ENCODE measurements around the gene USP14. TPM values are rescaled to one million over a fixed set of nuclear protein-coding genes. Genes with fewer than 3 reads are reported as not detected.

USP14 gene
- total and polyA plus RNA-seq, 2 of the 8 experiments (the other 6 are each of a cell fraction or from before 2014, with no cell fraction given): 14.8 to 91.1 TPM

GRCh38 chr18:179499-179898, 21.1 kb downstream of the USP14 start:
- H3K79me2 ChIP-seq (ENCODE audit: control insufficient read depth in 1 of 2, insufficient read depth in 2 of 2, low read length in 2 of 2): peaks cover 0 to 35% of the 10 kb centered on the region in 2 experiments; a peak in 2 of 4 replicates
- H3K4ac ChIP-seq (replicated peaks; ENCODE audit: insufficient read length, low read depth, low read length): no peak overlapping the region
- no peak overlapping the region for H4K8ac ChIP-seq (ENCODE audit: extremely low read depth, insufficient read depth, low read length)
- H4K20me1 ChIP-seq (replicated peaks in 1 of 2; ENCODE audit: control insufficient read depth in 1 of 2, insufficient read depth in 2 of 2, low read length in 2 of 2): peaks cover 0 to 2% of the 10 kb centered on the region in 2 experiments
- peaks cover 2 to 34% (median 11%) of the 10 kb centered on the region in 4 experiments; a peak in 5 of 8 replicates for H3K36me3 ChIP-seq (ENCODE audit: control insufficient read depth in 2 of 4, insufficient read depth in 4 of 4, low read length in 3 of 4)
- no peak overlapping the region for H3K9ac ChIP-seq (replicated peaks in 1 of 4; ENCODE audit: extremely low read depth in 1 of 4, low read depth in 3 of 4, low read length in 3 of 4)
- H3K4me2 ChIP-seq (ENCODE audit: insufficient read depth in 1 of 2, low read depth in 2 of 2, low read length in 2 of 2): no peak overlapping the region
- CTCF ChIA-PET (ENCODE audit: partially characterized antibody): no interaction called here
- no peak overlapping the region for H3K4me3 ChIP-seq (ENCODE audit: extremely low read depth in 1 of 4, insufficient read depth in 2 of 4, low read depth in 3 of 4, low read length in 4 of 4)
- H2AFZ ChIP-seq (ENCODE audit: low read length): no peak overlapping the region
- no peaks in the 10 kb centered on the region for H3K27me3 ChIP-seq (replicated peaks in 1 of 4; ENCODE audit: control insufficient read depth in 3 of 4, extremely low read depth in 1 of 4, insufficient read depth in 3 of 4, low read length in 3 of 4)
- no peak overlapping the region for H3K27ac ChIP-seq (ENCODE audit: low read depth, low read length)
- POLR2A ChIA-PET (ENCODE audit: partially characterized antibody): interaction anchor here (0.7 to 1.5 kb wide), 2 partner anchors 20 to 445 kb away, joined by 3 read pairs; no protein-coding TSS in a partner anchor
- no peak for DNase-seq (ENCODE audit: low read depth in 1 of 2, low spot score in 2 of 2)
- no peak overlapping the region for H2BK12ac ChIP-seq (ENCODE audit: low read depth, low read length)
- H3K9me3 ChIP-seq (ENCODE audit: insufficient read depth in 2 of 2, low read depth in 1 of 2, low read length in 1 of 2): no peaks in the 10 kb centered on the region
- no peak overlapping the region for H2AK5ac ChIP-seq (ENCODE audit: low read depth, low read length)
- no peak overlapping the region for H3K14ac ChIP-seq (ENCODE audit: insufficient read length)
- no peak overlapping the region for H2BK120ac ChIP-seq (replicated peaks; ENCODE audit: low read depth, low read length)
- H2BK20ac ChIP-seq (ENCODE audit: low read length): no peak overlapping the region
- H3K23ac ChIP-seq (ENCODE audit: insufficient read length): no peak overlapping the region
- H3K18ac ChIP-seq (ENCODE audit: extremely low read depth, low read length): no peak overlapping the region
- H4K91ac ChIP-seq (replicated peaks; ENCODE audit: insufficient read length, low read length): no peak overlapping the region
- FAIRE-seq: no peak
- no peak overlapping the region for H2BK5ac ChIP-seq (ENCODE audit: low read depth, low read length)
- WGBS, 2 experiments (ENCODE audit: extremely low coverage in 1 of 2, insufficient coverage in 1 of 2, insufficient read length in 1 of 2, insufficient replicate concordance in 2 of 2, low coverage in 1 of 2, low lambda C conversion rate in 2 of 2, missing lambda C conversion rate in 1 of 2): 91% methylated on average over 4 of the region's 5 CpGs; no CpG with 5 or more reads in 1 of the 2 experiments
- peaks cover 4% of the 10 kb centered on the region; the same call in 1 of the 2 replicates for H3K79me1 ChIP-seq (ENCODE audit: low read depth, low read length)
- no peaks in the 10 kb centered on the region for H3K23me2 ChIP-seq (ENCODE audit: low read depth, low read length)
- no peak overlapping the region for H3K56ac ChIP-seq (replicated peaks; ENCODE audit: insufficient read length, low read depth, low read length)
- no peak overlapping the region for H2BK15ac ChIP-seq (ENCODE audit: low read length)
- no peaks in the 10 kb centered on the region for H3K4me1 ChIP-seq (replicated peaks in 1 of 4; ENCODE audit: control insufficient read depth in 3 of 4, insufficient read depth in 4 of 4, low read length in 3 of 4)
- H4K5ac ChIP-seq (ENCODE audit: insufficient read length, low read depth, low read length): no peak overlapping the region
- TF ChIP-seq TCF12 (IDR thresholded peaks at IDR 0.05; ENCODE audit: low read depth, low read length) (no peak), POU5F1 (IDR thresholded peaks at IDR 0.05; ENCODE audit: low read depth, low read length) (no peak), CHD2 (IDR thresholded peaks at IDR 0.05; ENCODE audit: low read length) (no peak), ATF3 (IDR thresholded peaks at IDR 0.05; ENCODE audit: insufficient read depth, low read depth, low read length) (no peak), CTBP2 (IDR thresholded peaks at IDR 0.05; ENCODE audit: borderline replicate concordance, insufficient read depth, insufficient read length, low read length) (no peak), RNF2 (IDR thresholded peaks at IDR 0.05; ENCODE audit: borderline replicate concordance, low read depth, low read length, missing control alignments, poor library complexity, severe bottlenecking) (no peak), ASH2L (IDR thresholded peaks at IDR 0.05; ENCODE audit: low read length) (no peak), GTF2F1 (IDR thresholded peaks at IDR 0.05; ENCODE audit: borderline replicate concordance, low read depth, low read length) (no peak), CTCF (IDR thresholded peaks at IDR 0.05; ENCODE audit: control extremely low read depth in 1 of 3, insufficient read depth in 1 of 3, low read depth in 1 of 3, low read length in 3 of 3) (no peak), JUN (IDR thresholded peaks at IDR 0.05; ENCODE audit: low read depth, low read length) (no peak), PHF8 (conservative IDR thresholded peaks at IDR 0.05; ENCODE audit: low read depth, low read length) (no peak)
